Pancreas (tissue), 10 donors: Measurements from ENCODE around the gene MED10. TPM values are rescaled to one million over a fixed set of nuclear protein-coding genes. Genes with fewer than 3 reads are reported as not detected.
A peak's percentile ranks its signal among the peaks of the same experiment; 100 is the strongest.
"Not testable (repeated sequence)": the region's sequence is repeated elsewhere in the genome, so short reads cannot be mapped to it uniquely, and the experiment has no call there.

Experiments used
- ATAC-seq, 4 donors: fragments of 200-7000 bp; cut with Tn5 transposase; one replicate each; pipeline versions ENCODE4 v1.8.0 to v1.9.1; 2020; ENCODE audit warnings: mild to moderate bottlenecking in 4 of 4, moderate library complexity in 4 of 4
- DNase-seq, 6 donors: peaks; one replicate each; pipeline ENCODE4 v3.0.0-alpha.2; 2020
- FAIRE-seq: peaks from 2 replicates; lab custom pipeline; 2012; peaks lifted over from hg19 to GRCh38; lab: Jason Lieb, UNC
- H3K27ac ChIP-seq, 4 donors: fragments of 200-600 bp; sonication (generic); 1 replicate in 3 of 4; 2 replicates in 1 of 4; pipeline versions ENCODE4 v1.5.0 to v1.8.0; 2020
- H3K27me3 ChIP-seq, 4 donors: fragments of 200-600 bp; one replicate each; pipeline ENCODE4 v1.8.0; 2021
- H3K36me3 ChIP-seq, 3 donors: fragments of 200-600 bp; sonication (generic) in 1 of 3; one replicate each; pipeline versions ENCODE4 v1.5.0 to v1.8.0; 2020 to 2021
- H3K4me1 ChIP-seq, 3 donors: fragments of 200-600 bp; one replicate each; pipeline ENCODE4 v1.8.0; 2021
- H3K4me3 ChIP-seq, 4 donors: fragments of 200-600 bp; sonication (generic) in 2 of 4; one replicate each; pipeline versions ENCODE4 v1.5.0 to v1.8.0; 2020 to 2021
- H3K9me3 ChIP-seq, 4 donors: fragments of 200-600 bp; one replicate each; pipeline ENCODE4 v1.8.0; 2021
- CTCF ChIP-seq, 4 donors: fragments of 200-600 bp; sonication (generic) in 3 of 4; IDR thresholded peaks; one replicate each; pipeline versions ENCODE4 v1.5.0 to v1.8.0; 2021; ENCODE audit warnings: antibody characterized with exemption in 4 of 4
- WGBS, 2 donors: extraction: QIAGEN DNeasy Blood & Tissue Kit; methylation state at CpG; one replicate each; pipeline ENCODE4 v1.1.7; 2013; 5-methylcytosine and 5-hydroxymethylcytosine counted together
- intact Hi-C, 3 donors: fragments of 100-400 bp; cut with DNase I; formaldehyde crosslinking; loops; one replicate each; pipeline versions ENCODE4 v1.11.1 to v1.14.2; 2022
- polyA plus RNA-seq, 2 donors: library from polyadenylated mRNA; stranded (reverse); fragments of 200-250 nt; gene quantifications; one replicate each; pipeline ENCODE4 v1.2.3, GENCODE V29; 2013
- total RNA-seq, 6 donors: library from RNA; stranded (reverse); fragmentation: NEBNext Ultra II Directional in 4 of 6; extraction: Animal tissue kit (Norgen Biotek cat#: 25700) in 4 of 6; gene quantifications; one replicate each; pipeline versions ENCODE4 v1.2.1 to v1.2.4, GENCODE V29; 2021 to 2023
- donor health status: healthy with polysubstance abuse.
- donor health status: DM: no; HTN: no; CAD: no; lungs with moderate emphysema.
- donor health status: DM: no; HTN: no; CAD: no.
- donor health status: control.
- donor health status: control.
- donor health status: Bipolar disorder and iron deficiency.
- donor health status: DM: yes; HTN: yes; CAD: no.
- donor health status: DM: no; HTN: no; CAD: no.
- donor health status: DM: no; HTN: no; CAD: no.
- donor health status: DM: yes; HTN: yes; CAD: no.

The MED10 gene
- total and polyA plus RNA-seq, 8 donors = 10.9 to 25.1 (median 15.0) TPM

- ATAC-seq (no peak), FAIRE-seq (no peak), DNase-seq (no peak)
- Histone ChIP-seq H3K27ac (no peak overlapping the region), H3K27me3 (no peaks in the 10 kb centered on the region), H3K4me1 (no peaks in the 10 kb centered on the region), H3K4me3 (no peak overlapping the region), H3K9me3 (no peaks in the 10 kb centered on the region), H3K36me3 (no peaks in the 10 kb centered on the region)
- intact Hi-C loops = no loop called here
- 71 to 81% methylated on average over 16 of the region's 16 CpGs for WGBS, 2 donors
- TF ChIP-seq CTCF (IDR thresholded peaks at IDR 0.05) = no peak
Observed at GRCh38 chr5:6359555-6360322, 18.6 kb downstream of the MED10 start.

GRCh38 chr5:6358434-6358820 lies 19.9 kb downstream of the MED10 start:
- Histone ChIP-seq H3K36me3 (no peaks in the 10 kb centered on the region), H3K27me3 (no peaks in the 10 kb centered on the region), H3K4me3 (no peak overlapping the region), H3K27ac (no peak overlapping the region), H3K4me1 (no peaks in the 10 kb centered on the region), H3K9me3 (no peaks in the 10 kb centered on the region)
- no peak for TF ChIP-seq CTCF (IDR thresholded peaks at IDR 0.05)
- ATAC-seq (no peak), FAIRE-seq (no peak), DNase-seq (peak in 1 of 6 donors; percentile 2)
- WGBS, 2 donors = 82 to 89% methylated on average over 6 of the region's 6 CpGs
- intact Hi-C loops = no loop called here

GRCh38 chr5:6357817-6358433 lies 20.4 kb downstream of the MED10 start:
- H3K27ac ChIP-seq, H3K36me3 ChIP-seq, H3K9me3 ChIP-seq, H3K27me3 ChIP-seq, intact Hi-C loops, FAIRE-seq, DNase-seq, H3K4me3 ChIP-seq, ATAC-seq, H3K4me1 ChIP-seq: not testable (repeated sequence)
- 81 to 90% methylated on average over 8 of the region's 8 CpGs for WGBS, 2 donors

GRCh38 chr5:6356578-6357164 lies 21.7 kb downstream of the MED10 start:
- DNase-seq = no peak
- no peaks in the 10 kb centered on the region for H3K27me3 ChIP-seq
- no peaks in the 10 kb centered on the region for H3K4me1 ChIP-seq
- TF ChIP-seq CTCF (IDR thresholded peaks at IDR 0.05) = no peak
- no peak overlapping the region for H3K27ac ChIP-seq
- intact Hi-C loops = no loop called here
- H3K4me3 ChIP-seq = no peak overlapping the region
- H3K9me3 ChIP-seq = no peaks in the 10 kb centered on the region
- no peak for FAIRE-seq
- H3K36me3 ChIP-seq = no peaks in the 10 kb centered on the region
- WGBS, 2 donors = 86 to 91% methylated on average over 16 of the region's 16 CpGs
- no peak for ATAC-seq

GRCh38 chr5:6355294-6355693 lies 23.1 kb downstream of the MED10 start:
- H3K4me1 ChIP-seq = no peaks in the 10 kb centered on the region
- intact Hi-C loops = no loop called here

More at GRCh38 chr5:6355294-6355693, 23.1 kb downstream of the MED10 start:
- Histone ChIP-seq H3K9me3 (no peaks in the 10 kb centered on the region), H3K27me3 (no peaks in the 10 kb centered on the region), H3K27ac (no peak overlapping the region), H3K4me3 (no peak overlapping the region), H3K36me3 (no peaks in the 10 kb centered on the region)
- FAIRE-seq = no peak
- ATAC-seq = no peak
- TF ChIP-seq CTCF (IDR thresholded peaks at IDR 0.05) = no peak
- 67% methylated on average over 6 of the region's 6 CpGs for WGBS, 2 donors
- DNase-seq = no peak
